ENCODE data around the gene FZD8.

- TF ChIP-seq CTCF (IDR thresholded peaks at IDR 0.05 in 4 of 5, conservative IDR thresholded peaks at IDR 0.05 in 1 of 5) (no peak), POLR2A (IDR thresholded peaks at IDR 0.05) (no peak)
These were observed 8.8 kb downstream of the FZD8 start for GRCh38 chr10:35633006-35633980.
